Natural killer cell (primary cell): ENCODE results near the gene LNX2. TPM values are rescaled to one million over a fixed set of nuclear protein-coding genes. Genes with fewer than 3 reads are reported as not detected.

Source experiments
- ATAC-seq, 3 donors: fragments of 150-1000 bp in 2 of 3; fragments of 200-7000 bp in 1 of 3; cut with Tn5 transposase; 1 replicate in 1 of 3; 2 replicates in 2 of 3; pipeline ENCODE4 v1.10.0; 2021; ENCODE audit warnings: mild to moderate bottlenecking in 2 of 3, moderate library complexity in 2 of 3
- DNase-seq, 2 donors: peaks; one replicate each; pipeline versions ENCODE4 v3.0.0 to v3.0.0-alpha.2; 2013 to 2021; ENCODE audit warnings: mixed read lengths in 1 of 2
- H3K27ac ChIP-seq: one replicate; pipeline ENCODE4 v1.5.1; 2013; ENCODE audit warnings: mild to moderate bottlenecking, low read length
- H3K27me3 ChIP-seq: one replicate; pipeline ENCODE4 v1.6.1; 2013; ENCODE audit warnings: low read length; ENCODE audit not compliant: control insufficient read depth, insufficient read depth
- H3K36me3 ChIP-seq: one replicate; pipeline ENCODE4 v1.6.1; 2013; ENCODE audit warnings: low read length; ENCODE audit not compliant: control insufficient read depth, insufficient read depth
- H3K4me1 ChIP-seq: one replicate; pipeline ENCODE4 v1.6.1; 2013; ENCODE audit warnings: low read length; ENCODE audit not compliant: control insufficient read depth, insufficient read depth
- H3K4me3 ChIP-seq: one replicate; pipeline ENCODE4 v1.5.1; 2013; ENCODE audit warnings: low read length
- H3K9me3 ChIP-seq: one replicate; pipeline ENCODE4 v1.6.1; 2013; ENCODE audit warnings: low read length; ENCODE audit not compliant: control insufficient read depth, insufficient read depth
- H3K27ac Mint-ChIP-seq, 2 donors: one replicate each; pipeline ENCODE4 v1.8.0; 2022; ENCODE audit warnings: mild to moderate bottlenecking in 2 of 2, mixed read lengths in 2 of 2, moderate library complexity in 1 of 2
- H3K27me3 Mint-ChIP-seq, 2 donors: one replicate each; pipeline ENCODE4 v1.8.0; 2022; ENCODE audit warnings: low read depth in 2 of 2, mixed read lengths in 2 of 2
- H3K36me3 Mint-ChIP-seq: one replicate; pipeline ENCODE4 v1.8.0; 2022; ENCODE audit warnings: mixed read lengths
- H3K4me1 Mint-ChIP-seq, 2 donors: one replicate each; pipeline ENCODE4 v1.8.0; 2022; ENCODE audit warnings: mixed read lengths in 2 of 2
- H3K4me3 Mint-ChIP-seq: one replicate; pipeline ENCODE4 v1.8.0; 2022; ENCODE audit warnings: mild to moderate bottlenecking, moderate library complexity, mixed read lengths
- H3K9me3 Mint-ChIP-seq, 2 donors: one replicate each; pipeline ENCODE4 v1.8.0; 2022; ENCODE audit warnings: mixed read lengths in 2 of 2
- WGBS: methylation state at CpG from one replicate; pipeline ENCODE4 v1.1.7; 2013; ENCODE audit warnings: missing lambda C conversion rate; ENCODE audit not compliant: insufficient coverage; 5-methylcytosine and 5-hydroxymethylcytosine counted together
- intact Hi-C: fragments of 100-400 bp; cut with micrococcal nuclease; formaldehyde crosslinking; loops from one replicate; pipeline ENCODE4 v1.14.2; 2022
- total RNA-seq, 4 donors: library from RNA; stranded (reverse); fragments of 120-200 nt in 1 of 4; gene quantifications; one replicate each; pipeline versions ENCODE4 v1.2.3 to v1.2.4, GENCODE V29; 2013 to 2022
- TF ChIP-seq, protein P1 (sequence below): fragments of 200-600 bp; IDR thresholded peaks from one replicate; pipeline ENCODE4 v1.8.0; 2022; ENCODE audit warnings: antibody characterized with exemption

LNX2 gene
- total RNA-seq, 3 donors from 2014 or later (not counting 1 experiment from before 2014, with no cell fraction given) = 4.5 to 6.6 (median 5.0) TPM

DNA sequence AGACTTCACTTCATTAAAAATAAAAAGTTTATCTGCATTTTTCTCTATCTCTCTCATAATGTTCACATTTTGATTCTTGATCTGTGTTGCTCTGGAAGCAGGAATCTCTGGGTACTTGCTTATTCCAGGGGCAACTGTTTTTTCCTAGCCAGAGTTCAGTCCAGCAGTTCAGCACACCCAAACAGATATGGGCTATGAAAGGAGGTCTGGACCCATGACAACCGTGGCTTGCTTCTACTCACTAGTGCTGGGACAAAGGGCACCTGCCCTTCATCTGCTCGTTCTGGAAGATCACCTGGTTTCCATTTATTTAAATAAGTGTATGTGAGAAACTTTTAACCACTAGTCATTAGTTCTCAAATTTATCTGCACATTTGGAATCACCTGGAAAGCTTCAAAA is 37.4 kb upstream of the LNX2 start:
- Histone ChIP-seq H3K4me1 (no peaks in the 10 kb centered on the region), H3K27ac (no peak overlapping the region), H3K4me3 (no peak overlapping the region), H3K36me3 (peaks cover 3% of the 10 kb centered on the region), H3K27me3 (no peaks in the 10 kb centered on the region), H3K9me3 (no peaks in the 10 kb centered on the region)
- Mint-ChIP-seq H3K4me3 (no peak overlapping the region), H3K27ac (no peak overlapping the region), H3K36me3 (no peaks in the 10 kb centered on the region), H3K27me3 (no peaks in the 10 kb centered on the region), H3K9me3 (no peaks in the 10 kb centered on the region), H3K4me1 (peaks cover 16 to 19% of the 10 kb centered on the region in 2 donors)
- DNase-seq = no peak
- TF ChIP-seq, protein P1, sequence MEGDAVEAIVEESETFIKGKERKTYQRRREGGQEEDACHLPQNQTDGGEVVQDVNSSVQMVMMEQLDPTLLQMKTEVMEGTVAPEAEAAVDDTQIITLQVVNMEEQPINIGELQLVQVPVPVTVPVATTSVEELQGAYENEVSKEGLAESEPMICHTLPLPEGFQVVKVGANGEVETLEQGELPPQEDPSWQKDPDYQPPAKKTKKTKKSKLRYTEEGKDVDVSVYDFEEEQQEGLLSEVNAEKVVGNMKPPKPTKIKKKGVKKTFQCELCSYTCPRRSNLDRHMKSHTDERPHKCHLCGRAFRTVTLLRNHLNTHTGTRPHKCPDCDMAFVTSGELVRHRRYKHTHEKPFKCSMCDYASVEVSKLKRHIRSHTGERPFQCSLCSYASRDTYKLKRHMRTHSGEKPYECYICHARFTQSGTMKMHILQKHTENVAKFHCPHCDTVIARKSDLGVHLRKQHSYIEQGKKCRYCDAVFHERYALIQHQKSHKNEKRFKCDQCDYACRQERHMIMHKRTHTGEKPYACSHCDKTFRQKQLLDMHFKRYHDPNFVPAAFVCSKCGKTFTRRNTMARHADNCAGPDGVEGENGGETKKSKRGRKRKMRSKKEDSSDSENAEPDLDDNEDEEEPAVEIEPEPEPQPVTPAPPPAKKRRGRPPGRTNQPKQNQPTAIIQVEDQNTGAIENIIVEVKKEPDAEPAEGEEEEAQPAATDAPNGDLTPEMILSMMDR = no peak
- intact Hi-C loops = no loop called here
- no peak for ATAC-seq
- WGBS = 100% methylated on average over 1 of the region's 2 CpGs

DNA sequence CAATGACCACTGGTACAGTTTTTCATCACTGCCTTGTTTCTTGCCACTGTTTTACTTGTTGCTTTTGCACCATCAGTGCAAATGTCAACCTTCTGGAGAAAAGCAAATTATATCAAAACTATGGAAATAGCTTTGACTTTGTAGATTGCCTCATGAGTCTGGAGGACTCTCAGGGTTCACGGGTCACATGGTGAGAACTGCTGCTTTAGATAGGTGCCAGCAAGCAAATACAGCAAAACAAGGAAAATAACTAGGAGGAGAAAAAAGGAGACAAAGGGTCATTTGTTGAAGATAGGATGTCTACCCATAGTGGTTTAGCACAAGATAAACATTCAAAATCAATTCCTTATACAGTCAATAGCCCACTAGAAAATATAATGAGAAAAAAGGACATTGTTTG is 34.5 kb upstream of the LNX2 start:
- H3K9me3 ChIP-seq = peaks cover 7% of the 10 kb centered on the region
- H3K36me3 ChIP-seq = peaks cover 17% of the 10 kb centered on the region
- peaks cover 5 to 6% of the 10 kb centered on the region in 2 donors for H3K4me1 Mint-ChIP-seq
- TF ChIP-seq, protein P1 = no peak
- H3K36me3 Mint-ChIP-seq = peaks cover 15% of the 10 kb centered on the region
- H3K4me3 ChIP-seq = no peak overlapping the region
- no peak for DNase-seq
- no peaks in the 10 kb centered on the region for H3K4me1 ChIP-seq
- no peak for ATAC-seq
- no peaks in the 10 kb centered on the region for H3K9me3 Mint-ChIP-seq
- intact Hi-C loops = no loop called here
- no peak overlapping the region for H3K27ac Mint-ChIP-seq
- WGBS = 100% methylated on average over 1 of the region's 1 CpG
- H3K4me3 Mint-ChIP-seq = no peak overlapping the region
- no peak overlapping the region for H3K27ac ChIP-seq
- no peaks in the 10 kb centered on the region for H3K27me3 ChIP-seq
- no peaks in the 10 kb centered on the region for H3K27me3 Mint-ChIP-seq

DNA sequence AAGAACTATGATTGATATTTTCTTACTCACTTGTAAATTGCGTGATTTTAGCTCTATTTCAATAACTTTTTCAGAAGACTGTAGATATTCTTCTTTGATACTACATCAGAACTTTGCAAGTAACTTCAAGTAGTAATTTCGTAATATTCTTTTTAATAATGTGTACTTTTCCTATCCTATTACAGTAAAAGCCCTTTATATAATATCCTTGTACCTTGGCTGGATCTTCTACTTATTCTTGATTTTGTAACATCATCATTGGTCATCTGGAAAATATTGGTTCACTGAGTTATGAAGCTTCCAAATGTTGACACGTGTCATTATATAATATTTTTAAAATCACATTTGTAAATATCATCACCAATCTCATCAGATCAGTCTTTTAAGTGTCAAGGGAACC is 33.7 kb upstream of the LNX2 start:
- H3K4me1 Mint-ChIP-seq = peaks cover 5 to 6% of the 10 kb centered on the region in 2 donors
- Histone ChIP-seq H3K4me3 (no peak overlapping the region), H3K27me3 (no peaks in the 10 kb centered on the region), H3K36me3 (peaks cover 21% of the 10 kb centered on the region), H3K9me3 (peaks cover 10% of the 10 kb centered on the region), H3K27ac (no peak overlapping the region), H3K4me1 (no peaks in the 10 kb centered on the region)
- no peak overlapping the region for H3K27ac Mint-ChIP-seq
- no peaks in the 10 kb centered on the region for H3K27me3 Mint-ChIP-seq
- peaks cover 22% of the 10 kb centered on the region for H3K36me3 Mint-ChIP-seq
- H3K9me3 Mint-ChIP-seq = no peaks in the 10 kb centered on the region
- DNase-seq (no peak), ATAC-seq (no peak)
- intact Hi-C loops = no loop called here
- TF ChIP-seq, protein P1 = no peak
- WGBS = 100% methylated on average over 2 of the region's 3 CpGs
- H3K4me3 Mint-ChIP-seq = no peak overlapping the region

DNA sequence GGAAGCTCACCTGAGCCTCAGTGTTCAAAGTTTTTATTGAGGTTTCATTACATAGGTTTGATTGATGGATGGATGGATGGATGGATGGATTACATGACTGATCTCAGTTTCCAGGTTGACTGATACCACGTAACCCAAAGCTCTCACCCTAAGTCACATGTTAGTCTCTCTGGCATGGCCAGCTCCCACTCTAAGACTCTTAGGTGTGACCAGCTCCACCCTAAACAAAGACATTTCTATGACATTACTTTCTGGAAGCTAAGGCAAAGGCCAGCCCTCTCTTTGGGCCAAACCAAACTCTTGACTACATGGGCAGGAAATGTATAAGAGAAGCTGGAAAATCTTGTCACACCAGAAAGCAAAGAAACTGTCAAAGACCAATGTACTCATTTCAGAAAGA is 30.0 kb upstream of the LNX2 start:
- DNase-seq = no peak
- intact Hi-C loops = no loop called here
- 100% methylated on average over 1 of the region's 1 CpG for WGBS

More for the DNA sequence above, 30.0 kb upstream of the LNX2 start:
- Mint-ChIP-seq H3K9me3 (no peaks in the 10 kb centered on the region), H3K27ac (peak overlapping the region in 1 of 2 donors; percentile 23), H3K4me1 (peaks cover 11% of the 10 kb centered on the region in 2 donors), H3K36me3 (peaks cover 26% of the 10 kb centered on the region), H3K4me3 (no peak overlapping the region), H3K27me3 (no peaks in the 10 kb centered on the region)
- H3K4me3 ChIP-seq = no peak overlapping the region
- TF ChIP-seq, protein P1 = no peak
- peaks cover 31% of the 10 kb centered on the region for H3K36me3 ChIP-seq
- no peak overlapping the region for H3K27ac ChIP-seq
- peaks cover 10% of the 10 kb centered on the region for H3K9me3 ChIP-seq
- no peaks in the 10 kb centered on the region for H3K4me1 ChIP-seq
- no peaks in the 10 kb centered on the region for H3K27me3 ChIP-seq
- ATAC-seq = no peak
